HL-60 (cell line): ENCODE data around the gene ITPK1.
"Not testable (repeated sequence)": the region's sequence is repeated elsewhere in the genome, so short reads cannot be mapped to it uniquely, and the experiment has no call there.

Source experiments
- DNase-seq, 2 experiments: peaks; one replicate each; pipeline ENCODE4 v3.0.0-alpha.2; 2010 to 2020; ENCODE audit warnings: low read depth in 1 of 2, low spot score in 1 of 2
- H3K27ac ChIP-seq: fragments of 250-450 bp; sonication (Bioruptor Pico); replicated peaks from 2 replicates; pipeline ENCODE4 v1.5.1; 2020; ENCODE audit warnings: mild to moderate bottlenecking, moderate library complexity
- H3K27me3 ChIP-seq: fragments of 250-450 bp; sonication (Bioruptor Pico); 2 replicates; pipeline ENCODE4 v1.5.1; 2021; ENCODE audit warnings: mild to moderate bottlenecking, moderate library complexity; ENCODE audit not compliant: insufficient read depth, poor library complexity, severe bottlenecking
- H3K4me3 ChIP-seq: replicated peaks from 2 replicates; pipeline ENCODE4 v1.5.1; 2011; ENCODE audit warnings: mild to moderate bottlenecking, control low read depth, low read length; ENCODE audit not compliant: insufficient read depth
- CTCF ChIP-seq: IDR thresholded peaks from one replicate; pipeline ENCODE4 v1.5.1; 2011; ENCODE audit warnings: low read length, control low read depth, inconsistent platforms; ENCODE audit not compliant: insufficient read depth
- GABPA ChIP-seq: IDR thresholded peaks from 2 replicates; pipeline ENCODE4 v1.6.1; 2012; ENCODE audit warnings: low read depth
- POLR2AphosphoS5 ChIP-seq: IDR thresholded peaks from 2 replicates; pipeline ENCODE4 v1.6.1; 2012; ENCODE audit warnings: low read depth
- REST ChIP-seq: IDR thresholded peaks from 2 replicates; pipeline ENCODE4 v1.6.1; 2012; ENCODE audit warnings: low read depth; ENCODE audit not compliant: insufficient replicate concordance
- SPI1 ChIP-seq: IDR thresholded peaks from 2 replicates; pipeline ENCODE4 v1.6.1; 2012; ENCODE audit warnings: low read depth, mild to moderate bottlenecking, borderline replicate concordance

ITPK1 gene

GRCh38 chr14:93113678-93114067 is 2.1 kb downstream of the ITPK1 start:
- DNase-seq = no peak
- TF ChIP-seq REST (no peak), GABPA (no peak), SPI1 (no peak), POLR2AphosphoS5 (no peak), CTCF (no peak)
- H3K27ac ChIP-seq = no peak overlapping the region
- H3K4me3 ChIP-seq = peak overlapping the region; percentile 80
- H3K27me3 ChIP-seq = no peaks in the 10 kb centered on the region

- H3K27ac ChIP-seq = peak overlapping the region; percentile 29; the same call in 1 of the 2 replicates
- no peaks in the 10 kb centered on the region for H3K27me3 ChIP-seq
- peak; percentile 69 to 75 for DNase-seq
- peak; percentile 64 for TF ChIP-seq CTCF
- TF ChIP-seq POLR2AphosphoS5 = no peak
- H3K4me3 ChIP-seq = peak overlapping the region; percentile 80
Measured at GRCh38 chr14:93112891-93113677, 2.6 kb downstream of the ITPK1 start.

- H3K27me3 ChIP-seq, H3K4me3 ChIP-seq: not testable (repeated sequence)
- DNase-seq = peak in 1 of 2 experiments; percentile 77
- H3K27ac ChIP-seq = 0 out of 2 replicates have a peak overlapping the region, but pooled peaks have one; percentile 30
Measured at GRCh38 chr14:93111541-93111940, 4.2 kb downstream of the ITPK1 start.

GRCh38 chr14:93110856-93111419 is 4.8 kb downstream of the ITPK1 start:
- Histone ChIP-seq H3K27ac (no peak overlapping the region), H3K27me3 (no peaks in the 10 kb centered on the region), H3K4me3 (no peak overlapping the region)
- DNase-seq = no peak
- TF ChIP-seq CTCF = no peak
- no peak for TF ChIP-seq GABPA
- no peak for TF ChIP-seq POLR2AphosphoS5
- no peak for TF ChIP-seq SPI1
- TF ChIP-seq REST = no peak
